ENCODE data around the gene INPP5D.

- TF ChIP-seq CTCF (IDR thresholded peaks at IDR 0.05; ENCODE audit: borderline replicate concordance, extremely low read depth, low read length, poor library complexity, severe bottlenecking), result no peak
- no peak for TF ChIP-seq EZH2 (IDR thresholded peaks at IDR 0.05; ENCODE audit: borderline replicate concordance, low read depth, low read length, severe bottlenecking)
These were observed 24.3 kb downstream of the INPP5D start for GRCh38 chr2:233084488-233084887.
